GM12891 (cell line): ENCODE data around the gene CGB1.

ENCODE experiments used
- PAX5 ChIP-seq: IDR thresholded peaks from 2 replicates; pipeline ENCODE4 v1.6.1; 2011; ENCODE audit warnings: low read length, moderate library complexity, mild to moderate bottlenecking; ENCODE audit not compliant: insufficient read depth, severe bottlenecking
- POLR2A ChIP-seq: IDR thresholded peaks from 2 replicates; pipeline ENCODE4 v1.6.1; 2011; ENCODE audit warnings: low read depth, low read length, control low read depth
- POLR2AphosphoS5 ChIP-seq: IDR thresholded peaks from 2 replicates; pipeline ENCODE4 v1.6.1; 2011; ENCODE audit warnings: low read depth, low read length, control low read depth
- TAF1 ChIP-seq: IDR thresholded peaks from 2 replicates; pipeline ENCODE4 v1.6.1; 2011; ENCODE audit warnings: low read depth, low read length, control low read depth

- TF ChIP-seq POLR2A = no peak
- no peak for TF ChIP-seq POLR2AphosphoS5
- no peak for TF ChIP-seq TAF1
- no peak for TF ChIP-seq PAX5
These were observed 16.4 kb downstream of the CGB1 start for GRCh38 chr19:49020342-49020741.
